HEK293 (cell line): ENCODE results near the gene MARVELD1.

ENCODE experiments used
- CTCF ChIA-PET: fragments of 350-600 bp; formaldehyde crosslinking; extraction: SDS; loops from one replicate; lab custom pipeline; 2021; ENCODE audit warnings: antibody characterized with exemption; lab: Yijun Ruan, JAX
- POLR2A ChIA-PET: fragments of 300-600 bp; formaldehyde crosslinking; extraction: SDS; loops from one replicate; lab custom pipeline; 2020; ENCODE audit warnings: antibody characterized with exemption, inconsistent platforms; lab: Yijun Ruan, JAX
- H3K27ac ChIP-seq: fragments of 200-500 bp; sonication (Bioruptor generic); 2 replicates; pipeline ENCODE4 v1.5.1; 2014; ENCODE audit warnings: low read depth, low read length, control low read depth, inconsistent platforms; ENCODE audit errors: extremely low read depth
- H3K36me3 ChIP-seq, 2 experiments: fragments of 200-500 bp in 1 of 2; sonication (Bioruptor generic) in 1 of 2; 1 replicate in 1 of 2; 2 replicates in 1 of 2; pipeline ENCODE4 v1.5.1; 2014 to 2017; ENCODE audit warnings: inconsistent platforms in 2 of 2, low read length in 2 of 2; ENCODE audit not compliant: control insufficient read depth in 2 of 2, insufficient read depth in 1 of 2
- H3K4me1 ChIP-seq: fragments of 200-500 bp; sonication (Bioruptor generic); 2 replicates; pipeline ENCODE4 v1.5.1; 2014; ENCODE audit warnings: mild to moderate bottlenecking, low read length, inconsistent platforms; ENCODE audit not compliant: control insufficient read depth, insufficient read depth
- H3K4me3 ChIP-seq: 2 replicates; pipeline ENCODE4 v1.5.1; 2011; ENCODE audit warnings: low read depth, mild to moderate bottlenecking, control low read depth, low read length, moderate library complexity
- H3K9me3 ChIP-seq: fragments of 200-500 bp; sonication (Bioruptor generic); 2 replicates; pipeline ENCODE4 v1.5.1; 2014; ENCODE audit warnings: low read depth, low read length, inconsistent platforms; ENCODE audit not compliant: control insufficient read depth, insufficient read depth
- ELK4 ChIP-seq: IDR thresholded peaks from 2 replicates; pipeline ENCODE4 v1.6.1; 2011; ENCODE audit warnings: mild to moderate bottlenecking, low read depth, low read length, borderline replicate concordance
- OVOL3 ChIP-seq: fragments of 450-650 bp; formaldehyde crosslinking; IDR thresholded peaks from 2 replicates; pipeline ENCODE4 v1.5.1; 2016; ENCODE audit warnings: missing biosample characterization, missing genetic modification characterization
- PRDM10 ChIP-seq: fragments of 450-650 bp; formaldehyde crosslinking; IDR thresholded peaks from 2 replicates; pipeline ENCODE4 v1.5.1; 2016; ENCODE audit warnings: missing biosample characterization, missing genetic modification characterization
- SALL2 ChIP-seq: fragments of 450-650 bp; formaldehyde crosslinking; IDR thresholded peaks from 2 replicates; pipeline ENCODE4 v1.5.0; 2017; ENCODE audit warnings: missing biosample characterization, mild to moderate bottlenecking, missing genetic modification characterization, borderline replicate concordance
- ZEB2 ChIP-seq: fragments of 450-650 bp; formaldehyde crosslinking; IDR thresholded peaks from 2 replicates; pipeline ENCODE4 v1.5.1; 2016; ENCODE audit warnings: missing biosample characterization, missing genetic modification characterization
- ZNF146 ChIP-seq: fragments of 450-650 bp; formaldehyde crosslinking; IDR thresholded peaks from 2 replicates; pipeline ENCODE4 v1.5.1; 2016; ENCODE audit warnings: missing biosample characterization, missing genetic modification characterization
- ZNF184 ChIP-seq: fragments of 450-650 bp; IDR thresholded peaks from 2 replicates; pipeline ENCODE4 v1.5.1; 2018; ENCODE audit warnings: missing biosample characterization, mild to moderate bottlenecking, missing genetic modification characterization
- ZNF19 ChIP-seq: fragments of 450-650 bp; formaldehyde crosslinking; IDR thresholded peaks from 2 replicates; pipeline ENCODE4; 2016; ENCODE audit warnings: missing biosample characterization, missing genetic modification characterization, low read depth
- ZNF239 ChIP-seq: fragments of 450-650 bp; formaldehyde crosslinking; IDR thresholded peaks from 2 replicates; pipeline ENCODE4 v1.5.1; 2016; ENCODE audit warnings: missing biosample characterization, missing genetic modification characterization
- ZNF24 ChIP-seq: fragments of 450-650 bp; formaldehyde crosslinking; IDR thresholded peaks from 2 replicates; pipeline ENCODE4 v1.5.1; 2016; ENCODE audit warnings: missing biosample characterization, missing genetic modification characterization
- ZNF48 ChIP-seq: fragments of 450-650 bp; formaldehyde crosslinking; IDR thresholded peaks from 2 replicates; pipeline ENCODE4 v1.5.1; 2016; ENCODE audit warnings: missing biosample characterization, missing genetic modification characterization
- ZNF510 ChIP-seq: fragments of 450-650 bp; formaldehyde crosslinking; IDR thresholded peaks from 2 replicates; pipeline ENCODE4 v1.5.1; 2018; ENCODE audit warnings: mild to moderate bottlenecking, missing genetic modification characterization, missing biosample characterization; ENCODE audit not compliant: insufficient replicate concordance
- ZNF513 ChIP-seq: fragments of 450-650 bp; IDR thresholded peaks from 2 replicates; pipeline ENCODE4 v1.5.1; 2018; ENCODE audit warnings: missing biosample characterization, missing genetic modification characterization
- ZNF548 ChIP-seq: fragments of 450-650 bp; formaldehyde crosslinking; IDR thresholded peaks from 2 replicates; pipeline ENCODE4 v1.5.1; 2016; ENCODE audit warnings: missing biosample characterization, missing genetic modification characterization
- ZNF555 ChIP-seq: fragments of 450-650 bp; formaldehyde crosslinking; conservative IDR thresholded peaks from 2 replicates; pipeline ENCODE4 v1.5.1; 2017; ENCODE audit warnings: missing biosample characterization, mild to moderate bottlenecking, missing genetic modification characterization, inconsistent platforms
- ZNF571 ChIP-seq: fragments of 450-650 bp; formaldehyde crosslinking; IDR thresholded peaks from 2 replicates; pipeline ENCODE4 v1.5.0; 2017; ENCODE audit warnings: missing biosample characterization, missing genetic modification characterization
- ZNF580 ChIP-seq: fragments of 450-650 bp; formaldehyde crosslinking; IDR thresholded peaks from 2 replicates; pipeline ENCODE4 v1.5.1; 2016; ENCODE audit warnings: missing biosample characterization, missing genetic modification characterization
- ZNF670 ChIP-seq: fragments of 450-650 bp; formaldehyde crosslinking; IDR thresholded peaks from 2 replicates; pipeline ENCODE4 v1.5.1; 2016; ENCODE audit warnings: missing biosample characterization, missing genetic modification characterization, low read depth
- ZNF843 ChIP-seq: fragments of 450-650 bp; formaldehyde crosslinking; IDR thresholded peaks from 2 replicates; pipeline ENCODE4 v1.5.1; 2016; ENCODE audit warnings: missing biosample characterization, missing genetic modification characterization
- ZXDB ChIP-seq: fragments of 450-650 bp; formaldehyde crosslinking; IDR thresholded peaks from 2 replicates; pipeline ENCODE4 v1.5.1; 2016; ENCODE audit warnings: missing biosample characterization, missing genetic modification characterization

The MARVELD1 gene

GRCh38 chr10:97715259-97715874 lies 1.8 kb downstream of the MARVELD1 start (continued):
- no peak for TF ChIP-seq ZNF239 (tag by site-specific recombination)

GRCh38 chr10:97717627-97718026 lies 4.1 kb downstream of the MARVELD1 start:
- TF ChIP-seq OVOL3 (tag by site-specific recombination) (no peak), ZNF513 (tag by site-specific recombination) (no peak), ZXDB (tag by site-specific recombination) (no peak), ZNF510 (tag by site-specific recombination) (no peak), ELK4 (no peak), ZNF555 (tag by site-specific recombination) (no peak), ZNF670 (tag by site-specific recombination) (no peak), ZNF184 (tag by site-specific recombination) (no peak), ZNF24 (no peak), ZNF843 (tag by site-specific recombination) (no peak), ZNF19 (tag by site-specific recombination) (no peak)
- Histone ChIP-seq H3K4me1 (peaks cover 18% of the 10 kb centered on the region), H3K36me3 (peaks cover 7 to 21% of the 10 kb centered on the region in 2 experiments; a peak in 2 of 3 replicates), H3K4me3 (no peak overlapping the region), H3K9me3 (no peaks in the 10 kb centered on the region), H3K27ac (no peak overlapping the region)
- ChIA-PET CTCF (interaction anchor here (1.0 to 20.4 kb wide), 4 partner anchors 12 to 41 kb away, joined by 3 to 487 read pairs (median 22); partner anchors contain the start of gene ZFYVE27), POLR2A (interaction anchor here (1.5 to 2.6 kb wide), 3 partner anchors 19 to 34 kb away, joined by 3 to 10 read pairs (median 8); partner anchors contain the start of genes AVPI1 and ZFYVE27)

GRCh38 chr10:97718178-97718577 lies 4.6 kb downstream of the MARVELD1 start:
- no peak for TF ChIP-seq ZNF184 (tag by site-specific recombination)
- TF ChIP-seq ZNF571 = no peak
- no peak for TF ChIP-seq PRDM10 (tag by site-specific recombination)
- TF ChIP-seq ZNF580 (tag by site-specific recombination) = no peak
- no peak for TF ChIP-seq ZNF548
- no peak for TF ChIP-seq SALL2 (tag by site-specific recombination)
- no peak for TF ChIP-seq ZNF146
- no peak for TF ChIP-seq ZNF48 (tag by site-specific recombination)
- no peak for TF ChIP-seq ZEB2 (tag by site-specific recombination)
- peaks cover 7 to 21% of the 10 kb centered on the region in 2 experiments; a peak in 2 of 3 replicates for H3K36me3 ChIP-seq
- ChIA-PET POLR2A (interaction anchor here (0.9 to 2.6 kb wide), 4 partner anchors 18 to 35 kb away, joined by 3 to 10 read pairs (median 6); partner anchors contain the start of genes AVPI1 and ZFYVE27), CTCF (interaction anchor here (1.0 to 20.4 kb wide), 4 partner anchors 8 to 32 kb away, joined by 3 to 487 read pairs (median 21); partner anchors contain the start of gene ZFYVE27)
- no peak overlapping the region for H3K27ac ChIP-seq
- H3K4me3 ChIP-seq = no peak overlapping the region
- no peaks in the 10 kb centered on the region for H3K9me3 ChIP-seq
- H3K4me1 ChIP-seq = peaks cover 18% of the 10 kb centered on the region
